B cell (primary cell): Measurements from ENCODE around the gene CHD2. TPM values are rescaled to one million over a fixed set of nuclear protein-coding genes. Genes with fewer than 3 reads are reported as not detected.

Source experiments
- ATAC-seq: fragments of 200-7000 bp; cut with Tn5 transposase; one replicate; pipeline ENCODE4 v1.10.0; 2021; ENCODE audit warnings: low read depth, mild to moderate bottlenecking, moderate number of reproducible peaks, moderate library complexity
- CTCF ChIA-PET: fragments of 350-600 bp; sonication (Branson Sonifier 250); formaldehyde crosslinking; loops from one replicate; lab custom pipeline; 2021; ENCODE audit warnings: antibody characterized with exemption, inconsistent platforms; lab: Charles Lee
- POLR2A ChIA-PET: fragments of 350-600 bp; sonication (Branson Sonifier 250); formaldehyde crosslinking; loops from one replicate; lab custom pipeline; 2021; ENCODE audit warnings: antibody characterized with exemption; lab: Charles Lee
- DNase-seq: peaks from one replicate; pipeline ENCODE4 v3.0.0; 2013
- H2AFZ ChIP-seq: 2 replicates; pipeline ENCODE4 v1.6.1; 2012; ENCODE audit warnings: mild to moderate bottlenecking, low read depth, low read length; ENCODE audit not compliant: insufficient read depth, poor library complexity, severe bottlenecking
- H3K27ac ChIP-seq, 2 donors: 1 replicate in 1 of 2; 2 replicates in 1 of 2; pipeline ENCODE4 v1.5.1; 2012 to 2013; ENCODE audit warnings: low read length in 2 of 2, mild to moderate bottlenecking in 2 of 2, moderate library complexity in 1 of 2
- H3K27me3 ChIP-seq, 4 experiments: fragments of 200-600 bp in 1 of 4; sonication (generic) in 1 of 4; replicated peaks in 1 of 4; 1 replicate in 2 of 4; 2 replicates in 2 of 4; pipeline versions ENCODE4 v1.6.1 to v1.7.0; 2013 to 2016; ENCODE audit warnings: low read length in 3 of 4, mild to moderate bottlenecking in 2 of 4, mixed read lengths in 1 of 4, moderate library complexity in 1 of 4; ENCODE audit not compliant: insufficient read depth in 4 of 4, control insufficient read depth in 3 of 4; ENCODE audit errors: control extremely low read depth in 1 of 4
- H3K36me3 ChIP-seq, 2 experiments: replicated peaks in 1 of 2; 1 replicate in 1 of 2; 2 replicates in 1 of 2; pipeline versions ENCODE4 v1.6.1 to v1.7.1; 2013; ENCODE audit warnings: low read length in 1 of 2; ENCODE audit not compliant: insufficient read depth in 2 of 2, control insufficient read depth in 1 of 2; ENCODE audit errors: control extremely low read depth in 1 of 2, extremely low read depth in 1 of 2
- H3K4me1 ChIP-seq, 2 donors: fragments of 200-600 bp in 1 of 2; sonication (generic) in 1 of 2; 1 replicate in 1 of 2; 2 replicates in 1 of 2; pipeline versions ENCODE4 v1.5.1 to v1.6.1; 2013 to 2017; ENCODE audit warnings: low read length in 2 of 2; ENCODE audit not compliant: control insufficient read depth in 2 of 2, insufficient read depth in 2 of 2
- H3K4me2 ChIP-seq: replicated peaks from 2 replicates; pipeline ENCODE3; 2012; ENCODE audit warnings: mild to moderate bottlenecking, low read depth, low read length; ENCODE audit not compliant: poor library complexity, severe bottlenecking
- H3K4me3 ChIP-seq, 5 experiments: fragments of 200-600 bp in 1 of 5; sonication (generic) in 1 of 5; 1 replicate in 3 of 5; 2 replicates in 2 of 5; pipeline versions ENCODE4 v1.5.1 to v1.7.0; 2011 to 2016; ENCODE audit warnings: low read length in 4 of 5, mild to moderate bottlenecking in 4 of 5, low read depth in 2 of 5, control low read depth in 1 of 5, moderate library complexity in 1 of 5; ENCODE audit not compliant: insufficient read depth in 1 of 5; ENCODE audit errors: control extremely low read depth in 1 of 5, extremely low read depth in 1 of 5
- H3K79me2 ChIP-seq: fragments of 200-600 bp; sonication (generic); one replicate; pipeline ENCODE4 v1.6.0; 2016; ENCODE audit warnings: low read length; ENCODE audit not compliant: control insufficient read depth, insufficient read depth
- H3K9ac ChIP-seq: fragments of 200-600 bp; sonication (generic); 2 replicates; pipeline ENCODE4 v1.6.1; 2017; ENCODE audit warnings: mild to moderate bottlenecking, low read length, moderate library complexity
- H3K9me3 ChIP-seq, 3 donors: one replicate each; pipeline versions ENCODE4 v1.6.1 to v1.7.1; 2013; ENCODE audit warnings: low read length in 2 of 3; ENCODE audit not compliant: control insufficient read depth in 2 of 3, insufficient read depth in 1 of 3; ENCODE audit errors: control extremely low read depth in 1 of 3
- H4K20me1 ChIP-seq: 2 replicates; pipeline ENCODE4 v1.6.0; 2012; ENCODE audit warnings: mild to moderate bottlenecking, low read length; ENCODE audit not compliant: insufficient read depth, control insufficient read depth, poor library complexity, severe bottlenecking
- H3K27ac Mint-ChIP-seq: one replicate; pipeline ENCODE4 v1.8.0; 2021; ENCODE audit warnings: mixed read lengths
- H3K27me3 Mint-ChIP-seq: one replicate; pipeline ENCODE4 v1.8.0; 2021; ENCODE audit warnings: mixed read lengths
- H3K4me1 Mint-ChIP-seq: one replicate; pipeline ENCODE4 v1.8.0; 2021; ENCODE audit warnings: mixed read lengths
- H3K4me3 Mint-ChIP-seq: one replicate; pipeline ENCODE4 v1.8.0; 2021; ENCODE audit warnings: mixed read lengths
- H3K9me3 Mint-ChIP-seq: one replicate; pipeline ENCODE4 v1.8.0; 2022; ENCODE audit warnings: mixed read lengths; ENCODE audit not compliant: insufficient read depth
- CTCF ChIP-seq: fragments of 200-600 bp; IDR thresholded peaks from one replicate; pipeline ENCODE4 v1.8.0; 2022; ENCODE audit warnings: antibody characterized with exemption, mild to moderate bottlenecking
- EZH2 ChIP-seq: IDR thresholded peaks from 2 replicates; pipeline ENCODE4 v1.6.1; 2012; ENCODE audit warnings: borderline replicate concordance, low read depth, mild to moderate bottlenecking, moderate library complexity, low read length; ENCODE audit not compliant: insufficient read depth, poor library complexity, severe bottlenecking
- WGBS: methylation state at CpG from one replicate; pipeline ENCODE4 v1.1.5; 2013; ENCODE audit warnings: missing lambda C conversion rate; ENCODE audit not compliant: insufficient coverage; 5-methylcytosine and 5-hydroxymethylcytosine counted together
- intact Hi-C: fragments of 100-400 bp; cut with micrococcal nuclease; formaldehyde crosslinking; loops from one replicate; pipeline ENCODE4 v1.10.0; 2022
- polyA plus RNA-seq: library from polyadenylated mRNA; depleted of rRNA; stranded (reverse); fragments of >200 nt; gene quantifications from 2 replicates; pipeline ENCODE4 v1.2.3, GENCODE V29; 2012
- total RNA-seq, 2 donors: library from RNA; stranded (reverse); fragments of 120-200 nt in 1 of 2; gene quantifications; 1 replicate in 1 of 2; 2 replicates in 1 of 2; pipeline versions ENCODE4 v1.2.3 to v1.2.4, GENCODE V29; 2013 to 2022

Gene CHD2
- total and polyA plus RNA-seq, 2 donors (not counting 1 experiment from before 2014, with no cell fraction given), result 86.9 to 353 TPM

- H3K4me3 ChIP-seq, result no peak overlapping the region
- H3K9me3 Mint-ChIP-seq, result peaks cover 4% of the 10 kb centered on the region
- no CpG with 5 or more reads among the region's 2 CpGs for WGBS
- intact Hi-C loops, result loop anchor here (5.0 kb wide), 1 partner anchor 34 kb away; no protein-coding TSS in a partner anchor
- H3K4me1 ChIP-seq, result no peaks in the 10 kb centered on the region
- H3K4me1 Mint-ChIP-seq, result peaks cover 7% of the 10 kb centered on the region
- TF ChIP-seq CTCF (no peak), EZH2 (no peak)
- peaks cover 46 to 93% of the 10 kb centered on the region in 2 experiments for H3K36me3 ChIP-seq
- H3K27me3 Mint-ChIP-seq, result no peaks in the 10 kb centered on the region
- H3K79me2 ChIP-seq, result peaks cover 49% of the 10 kb centered on the region
- DNase-seq (no peak), ATAC-seq (no peak)
- H3K9me3 ChIP-seq, result peaks cover 12 to 19% (median 13%) of the 10 kb centered on the region in 3 donors
- H3K27ac ChIP-seq, result no peak overlapping the region
- CTCF ChIA-PET, result interaction anchor here (0.6 to 2.6 kb wide), 4 partner anchors 9 to 170 kb away, joined by 3 to 19 read pairs (median 5); no protein-coding TSS in a partner anchor
- H3K4me3 Mint-ChIP-seq, result no peak overlapping the region
- H3K4me2 ChIP-seq, result no peak overlapping the region
- no peaks in the 10 kb centered on the region for H4K20me1 ChIP-seq
- no peaks in the 10 kb centered on the region for H3K27me3 ChIP-seq
- no peak overlapping the region for H3K27ac Mint-ChIP-seq
- POLR2A ChIA-PET, result no interaction called here
- no peak overlapping the region for H2AFZ ChIP-seq
- H3K9ac ChIP-seq, result no peak overlapping the region
Observed at GRCh38 chr15:92953566-92953965, 53.4 kb downstream of the CHD2 start.

- ATAC-seq (no peak), DNase-seq (no peak)
- intact Hi-C loops, result loop anchor here (5.0 kb wide), 1 partner anchor 33 kb away; no protein-coding TSS in a partner anchor
- no peak overlapping the region for H3K4me3 ChIP-seq
- TF ChIP-seq CTCF (no peak), EZH2 (no peak)
- no peak overlapping the region for H3K27ac ChIP-seq
- H4K20me1 ChIP-seq, result no peaks in the 10 kb centered on the region
- CTCF ChIA-PET, result interaction anchor here (0.6 to 2.6 kb wide), 4 partner anchors 9 to 171 kb away, joined by 3 to 19 read pairs (median 5); no protein-coding TSS in a partner anchor
- Mint-ChIP-seq H3K27me3 (no peaks in the 10 kb centered on the region), H3K4me3 (no peak overlapping the region), H3K9me3 (peaks cover 4% of the 10 kb centered on the region), H3K4me1 (peaks cover 9% of the 10 kb centered on the region), H3K27ac (no peak overlapping the region)
- 100% methylated on average over 2 of the region's 6 CpGs for WGBS
- peaks cover 44 to 93% of the 10 kb centered on the region in 2 experiments for H3K36me3 ChIP-seq
- no peak overlapping the region for H2AFZ ChIP-seq
- no peak overlapping the region for H3K9ac ChIP-seq
- POLR2A ChIA-PET, result no interaction called here
- H3K79me2 ChIP-seq, result peaks cover 54% of the 10 kb centered on the region
- no peak overlapping the region for H3K4me2 ChIP-seq
- H3K27me3 ChIP-seq, result no peaks in the 10 kb centered on the region
- peaks cover 9 to 15% (median 9%) of the 10 kb centered on the region in 3 donors for H3K9me3 ChIP-seq
- no peaks in the 10 kb centered on the region for H3K4me1 ChIP-seq
Observed at GRCh38 chr15:92954002-92954401, 53.9 kb downstream of the CHD2 start.
